ENCODE results near the gene NRAP.

DNA sequence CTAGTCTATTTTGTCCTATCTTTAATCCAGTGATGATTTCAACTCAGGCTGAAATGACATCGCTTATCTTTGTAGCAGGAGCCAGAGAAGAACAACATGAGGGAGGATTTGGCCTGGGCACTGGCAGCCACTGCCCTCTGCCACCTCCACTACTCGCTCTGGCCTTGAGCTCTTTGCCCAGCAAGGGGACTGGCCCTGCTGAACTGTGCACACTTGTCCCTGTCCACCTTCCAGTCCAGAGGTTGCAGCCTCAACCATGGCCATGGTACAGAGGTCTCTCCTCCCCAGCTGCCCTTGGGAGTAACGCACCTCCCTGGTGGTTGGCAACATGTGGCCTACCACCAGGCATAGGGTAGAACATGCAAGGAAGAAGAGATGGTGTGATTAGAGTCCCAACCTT lies 102.6 kb downstream of the NRAP start:
- TF ChIP-seq, protein P1, sequence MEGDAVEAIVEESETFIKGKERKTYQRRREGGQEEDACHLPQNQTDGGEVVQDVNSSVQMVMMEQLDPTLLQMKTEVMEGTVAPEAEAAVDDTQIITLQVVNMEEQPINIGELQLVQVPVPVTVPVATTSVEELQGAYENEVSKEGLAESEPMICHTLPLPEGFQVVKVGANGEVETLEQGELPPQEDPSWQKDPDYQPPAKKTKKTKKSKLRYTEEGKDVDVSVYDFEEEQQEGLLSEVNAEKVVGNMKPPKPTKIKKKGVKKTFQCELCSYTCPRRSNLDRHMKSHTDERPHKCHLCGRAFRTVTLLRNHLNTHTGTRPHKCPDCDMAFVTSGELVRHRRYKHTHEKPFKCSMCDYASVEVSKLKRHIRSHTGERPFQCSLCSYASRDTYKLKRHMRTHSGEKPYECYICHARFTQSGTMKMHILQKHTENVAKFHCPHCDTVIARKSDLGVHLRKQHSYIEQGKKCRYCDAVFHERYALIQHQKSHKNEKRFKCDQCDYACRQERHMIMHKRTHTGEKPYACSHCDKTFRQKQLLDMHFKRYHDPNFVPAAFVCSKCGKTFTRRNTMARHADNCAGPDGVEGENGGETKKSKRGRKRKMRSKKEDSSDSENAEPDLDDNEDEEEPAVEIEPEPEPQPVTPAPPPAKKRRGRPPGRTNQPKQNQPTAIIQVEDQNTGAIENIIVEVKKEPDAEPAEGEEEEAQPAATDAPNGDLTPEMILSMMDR (optimal IDR thresholded peaks at IDR 0.05 in 1 of 3, IDR thresholded peaks at IDR 0.05 in 1 of 3, conservative IDR thresholded peaks at IDR 0.05 in 1 of 3; ENCODE audit: extremely low read depth in 1 of 3, insufficient read depth in 2 of 3, low read length in 3 of 3), result no peak
- no peak for TF ChIP-seq EZH2 (IDR thresholded peaks at IDR 0.05; ENCODE audit: low read length)
